K562 treated with DMSO at 1 percent for 48 hours (cell line): ENCODE results near the gene BEX4. TPM values are rescaled to one million over a fixed set of nuclear protein-coding genes. Genes with fewer than 3 reads are reported as not detected.

Experiments
- total RNA-seq: library from RNA; unstranded; fragments of 300-600 nt; gene quantifications from 2 replicates; pipeline ENCODE4 v1.2.3, GENCODE V29; 2022; ENCODE audit warnings: low replicate concordance; ENCODE audit errors: extremely low read depth

BEX4 gene
- total RNA-seq: not detected in 2 replicates

GRCh38 chrX:103214870-103215424, at the start of gene BEX4:
Gene BEX4, plus strand, starts transcription at chrX:103215108. Its CDS starts 1,046 bp downstream, at chrX:103216154.

GRCh38 chrX:103254921-103255493, 40.1 kb downstream of the BEX4 start, which contains the start of gene TCEAL8:
Gene TCEAL8, minus strand, starts transcription at chrX:103255155. Its CDS starts 1,176 bp downstream, at chrX:103253979.

Other genes starting within 250 kb of the BEX4 start
- gene BEX1, start 150.9 kb upstream of the BEX4 start, total RNA-seq: not detected in 2 replicates
- gene NXF3, start 122.0 kb upstream of the BEX4 start, total RNA-seq: not detected in 2 replicates
- gene TCEAL8, start 40.0 kb downstream of the BEX4 start, total RNA-seq: not detected in 2 replicates
- not detected in 2 replicates for gene TCEAL5, start 61.6 kb downstream of the BEX4 start, total RNA-seq
- gene BEX2, start 95.9 kb downstream of the BEX4 start, total RNA-seq: not detected in 2 replicates
- not detected in 2 replicates for gene TCEAL7, start 115.1 kb downstream of the BEX4 start, total RNA-seq
- gene TCEAL9, start 141.4 kb downstream of the BEX4 start, total RNA-seq: not detected in 2 replicates
- gene BEX3, start 161.4 kb downstream of the BEX4 start, total RNA-seq: not detected in 2 replicates